Ovary (tissue), 10 donors: ENCODE data around the gene NRROS. TPM values are rescaled to one million over a fixed set of nuclear protein-coding genes. Genes with fewer than 3 reads are reported as not detected.
A peak's percentile ranks its signal among the peaks of the same experiment; 100 is the strongest.
"Not testable (repeated sequence)": the region's sequence is repeated elsewhere in the genome, so short reads cannot be mapped to it uniquely, and the experiment has no call there.

Experiments
- DNase-seq, 5 donors: peaks; one replicate each; pipeline ENCODE4 v3.0.0-alpha.2; 2019 to 2020
- H3K27ac ChIP-seq, 2 donors: fragments of 200-600 bp; one replicate each; pipeline versions ENCODE4 v1.5.1 to v1.8.0; 2019 to 2022
- H3K27me3 ChIP-seq: fragments of 200-600 bp; one replicate; pipeline ENCODE4 v1.8.0; 2022
- H3K36me3 ChIP-seq: fragments of 200-600 bp; sonication (generic); one replicate; pipeline ENCODE4 v1.5.1; 2019
- H3K4me1 ChIP-seq: one replicate; pipeline ENCODE4 v1.8.1; 2013; ENCODE audit warnings: mild to moderate bottlenecking, moderate library complexity; ENCODE audit not compliant: insufficient read depth
- H3K4me3 ChIP-seq: fragments of 200-600 bp; sonication (generic); one replicate; pipeline ENCODE4 v1.5.1; 2017
- H3K9me3 ChIP-seq, 2 donors: fragments of 200-600 bp in 1 of 2; sonication (generic) in 1 of 2; one replicate each; pipeline versions ENCODE4 v1.5.1 to v1.8.1; 2013 to 2019; ENCODE audit warnings: mild to moderate bottlenecking in 1 of 2, moderate library complexity in 1 of 2
- CTCF ChIP-seq, 3 donors: fragments of 450-650 bp in 2 of 3; fragments of 200-600 bp in 1 of 3; IDR thresholded peaks; one replicate each; pipeline versions ENCODE4 v1.5.1 to v1.8.0; 2016 to 2022; ENCODE audit warnings: antibody characterized with exemption in 3 of 3, mild to moderate bottlenecking in 1 of 3
- EP300 ChIP-seq: sonication (generic); formaldehyde crosslinking; IDR thresholded peaks from one replicate; pipeline ENCODE4 v1.6.1; 2017; ENCODE audit warnings: antibody characterized with exemption
- POLR2A ChIP-seq: fragments of 450-650 bp; IDR thresholded peaks from one replicate; pipeline ENCODE4 v1.6.1; 2017; ENCODE audit warnings: antibody characterized with exemption, mild to moderate bottlenecking, moderate library complexity
- WGBS, 3 donors: extraction: QIAGEN DNeasy Blood & Tissue Kit in 1 of 3; methylation state at CpG; one replicate each; pipeline versions ENCODE4 v1.1.5 to v1.1.7; 2013 to 2017; 5-methylcytosine and 5-hydroxymethylcytosine counted together
- intact Hi-C, 4 donors: fragments of 100-400 bp; cut with DNase I; formaldehyde crosslinking; loops; one replicate each; pipeline versions ENCODE4 v1.11.0 to v1.15.1; 2022 to 2023
- long read RNA-seq, 3 donors: library from polyadenylated mRNA in 2 of 3; unstranded in 2 of 3; transcript quantifications; one replicate each; pipeline ENCODE4 v2.0.0 and lab custom pipeline, GENCODE V29; 2021 to 2026
- polyA plus RNA-seq, 2 donors: library from polyadenylated mRNA; stranded (reverse); fragments of 200-250 nt in 1 of 2; fragments of 350-450 nt in 1 of 2; fragmentation: Illumina TruSeq in 1 of 2; extraction: RNeasy Lipid Tissue Mini Kit (QIAGEN cat#74804) in 1 of 2; gene quantifications; one replicate each; pipeline ENCODE4 v1.2.3, GENCODE V29; 2013 to 2014
- total RNA-seq, 7 donors: library from RNA; depleted of rRNA in 2 of 7; stranded (reverse); fragments of >200 nt in 2 of 7; fragmentation: NEBNext Ultra II Directional in 3 of 7; extraction: Animal tissue kit (Norgen Biotek cat#: 25700) in 3 of 7; gene quantifications; one replicate each; pipeline versions ENCODE4 v1.1.0 to v1.2.4, GENCODE V29; 2016 to 2023
- donor health status: DM: no; HTN: no; CAD: no; lungs with moderate emphysema.
- donor health status: DM: no; HTN: no; CAD: no.
- donor health status: Bipolar disorder and iron deficiency.
- donor health status: DM: yes; HTN: yes; CAD: no.
- donor health status: DM: no; HTN: no; CAD: no.
- donor health status: DM: yes; HTN: yes; CAD: no.

The NRROS gene
- 1 to 10 TPM in 6 of 7 donors, under 1 TPM in 1; 0.80 to 6.3 (median 3.4) TPM for total RNA-seq
- polyA plus RNA-seq: 1 to 10 TPM; 2.9 to 3.2 TPM
- long read RNA-seq, donor 1, partial matches to known transcripts: 0 of 5 reads
- long read RNA-seq, donor 1, other reads (novel, unspliced or antisense): 5 of 5 reads
- long read RNA-seq, donor 2, partial matches to known transcripts: 0 of 3 reads
- long read RNA-seq, donor 2, other reads (novel, unspliced or antisense): 0 of 3 reads
- long read RNA-seq, donor 3: 0 reads

- Histone ChIP-seq H3K36me3 (no peaks in the 10 kb centered on the region), H3K9me3 (no peaks in the 10 kb centered on the region), H3K4me1 (no peaks in the 10 kb centered on the region), H3K4me3 (peak within 1 kb of the TSS; percentile 38), H3K27ac (no peak within 1 kb of the TSS), H3K27me3 (no peaks in the 10 kb centered on the region)
- 3 to 6% (median 4%) methylated on average over 45 to 65 of the region's 65 CpGs for WGBS, 3 donors
- intact Hi-C loops: no loop called here
- DNase-seq: peak in 2 of 5 donors; percentile 33 to 50
- TF ChIP-seq POLR2A: no peak
- TF ChIP-seq EP300: no peak
- TF ChIP-seq CTCF (IDR thresholded peaks at IDR 0.05): no peak
Measured at GRCh38 chr3:196639483-196640296, at the start of gene NRROS. NRROS (plus strand) TSS chr3:196639694; CDS start chr3:196654540, 14,846 bp downstream.

GRCh38 chr3:196590279-196590678 lies 49.2 kb upstream of the NRROS start:
- Histone ChIP-seq H3K27ac (no peak overlapping the region), H3K36me3 (no peaks in the 10 kb centered on the region), H3K4me1 (no peaks in the 10 kb centered on the region), H3K4me3 (no peak overlapping the region), H3K9me3 (no peaks in the 10 kb centered on the region), H3K27me3 (no peaks in the 10 kb centered on the region)
- no peak for TF ChIP-seq EP300
- no peak for TF ChIP-seq CTCF (IDR thresholded peaks at IDR 0.05)
- TF ChIP-seq POLR2A: no peak
- intact Hi-C loops: no loop called here
- DNase-seq: no peak
- WGBS, 3 donors: 75 to 89% (median 79%) methylated on average over 5 of the region's 5 CpGs

- DNase-seq: no peak
- intact Hi-C loops: loop anchor here in 1 of 4 donors (5.0 kb wide), 1 partner anchor 1734 kb away; no protein-coding TSS in a partner anchor
- Histone ChIP-seq H3K27ac (no peak overlapping the region), H3K36me3 (no peaks in the 10 kb centered on the region), H3K27me3 (no peaks in the 10 kb centered on the region), H3K4me3 (no peak overlapping the region), H3K9me3 (no peaks in the 10 kb centered on the region), H3K4me1 (no peaks in the 10 kb centered on the region)
- WGBS, 3 donors: 21 to 39% (median 34%) methylated on average over 5 of the region's 5 CpGs
- TF ChIP-seq EP300 (no peak), CTCF (IDR thresholded peaks at IDR 0.05) (no peak), POLR2A (no peak)
Measured at GRCh38 chr3:196596355-196596754, 43.1 kb upstream of the NRROS start.

- H3K27me3 ChIP-seq, H3K9me3 ChIP-seq, H3K4me1 ChIP-seq, H3K27ac ChIP-seq, DNase-seq, H3K36me3 ChIP-seq, H3K4me3 ChIP-seq: not testable (repeated sequence)
- 69 to 77% (median 76%) methylated on average over 25 of the region's 25 CpGs for WGBS, 3 donors
- intact Hi-C loops: loop anchor here in 1 of 4 donors (5.0 kb wide), 1 partner anchor 1736 kb away; no protein-coding TSS in a partner anchor
Measured at GRCh38 chr3:196597971-196598733, 41.3 kb upstream of the NRROS start.
